ENCODE measurements around the gene GALNT14. TPM values are rescaled to one million over a fixed set of nuclear protein-coding genes. Genes with fewer than 3 reads are reported as not detected.

GALNT14 gene
- total RNA-seq, 2 donors from 2014 or later: 0.15 to 1.0 TPM

- no peak for TF ChIP-seq CTCF (IDR thresholded peaks at IDR 0.05)
- H3K4me1 ChIP-seq: no peaks in the 10 kb centered on the region
- no peak overlapping the region for H3K4me3 ChIP-seq
- no peaks in the 10 kb centered on the region for H3K9me3 ChIP-seq
- no peaks in the 10 kb centered on the region for H3K27me3 ChIP-seq
- H3K36me3 ChIP-seq: no peaks in the 10 kb centered on the region
- no peak for DNase-seq (ENCODE audit: low spot score)
- no peak overlapping the region for H3K27ac ChIP-seq
Observed at GRCh38 chr2:31078579-31079105, 59.6 kb downstream of the GALNT14 start.

- Histone ChIP-seq H3K4me3 (no peak overlapping the region), H3K27me3 (no peaks in the 10 kb centered on the region), H3K9me3 (no peaks in the 10 kb centered on the region), H3K27ac (no peak overlapping the region), H3K4me1 (no peaks in the 10 kb centered on the region), H3K36me3 (no peaks in the 10 kb centered on the region)
- no peak for TF ChIP-seq CTCF (IDR thresholded peaks at IDR 0.05)
- no peak for DNase-seq (ENCODE audit: low spot score)
Observed at GRCh38 chr2:31078011-31078410, 60.2 kb downstream of the GALNT14 start.

GRCh38 chr2:31075941-31076590 is 62.2 kb downstream of the GALNT14 start:
- DNase-seq (ENCODE audit: low spot score): no peak
- no peaks in the 10 kb centered on the region for H3K36me3 ChIP-seq
- no peaks in the 10 kb centered on the region for H3K27me3 ChIP-seq
- no peak for TF ChIP-seq CTCF (IDR thresholded peaks at IDR 0.05)
- no peaks in the 10 kb centered on the region for H3K4me1 ChIP-seq
- no peaks in the 10 kb centered on the region for H3K9me3 ChIP-seq
- H3K27ac ChIP-seq: no peak overlapping the region
- no peak overlapping the region for H3K4me3 ChIP-seq

- no peak for DNase-seq (ENCODE audit: low spot score)
- H3K27me3 ChIP-seq: no peaks in the 10 kb centered on the region
- TF ChIP-seq CTCF (IDR thresholded peaks at IDR 0.05): no peak
- H3K4me3 ChIP-seq: no peak overlapping the region
- H3K36me3 ChIP-seq: no peaks in the 10 kb centered on the region
- no peaks in the 10 kb centered on the region for H3K9me3 ChIP-seq
- no peak overlapping the region for H3K27ac ChIP-seq
- no peaks in the 10 kb centered on the region for H3K4me1 ChIP-seq
Observed at GRCh38 chr2:31075431-31075830, 62.8 kb downstream of the GALNT14 start.

GRCh38 chr2:31071741-31072140 is 66.5 kb downstream of the GALNT14 start:
- DNase-seq (ENCODE audit: low spot score): no peak
- no peak for TF ChIP-seq CTCF (IDR thresholded peaks at IDR 0.05)
- Histone ChIP-seq H3K9me3 (no peaks in the 10 kb centered on the region), H3K4me1 (no peaks in the 10 kb centered on the region), H3K4me3 (no peak overlapping the region), H3K27me3 (no peaks in the 10 kb centered on the region), H3K36me3 (no peaks in the 10 kb centered on the region), H3K27ac (no peak overlapping the region)

Data from right atrium auricular region (tissue), 2 donors.